Lower leg skin (tissue), 3 donors: Measurements from ENCODE around the gene KPNA2.

ENCODE experiments used
- POLR2A ChIP-seq, 2 donors: fragments of 450-650 bp; IDR thresholded peaks; one replicate each; pipeline ENCODE4 v1.6.1; 2016 to 2017; ENCODE audit warnings: antibody characterized with exemption in 2 of 2, mild to moderate bottlenecking in 1 of 2, moderate library complexity in 1 of 2
- TF ChIP-seq, protein P1 (sequence below), 3 donors: fragments of 450-650 bp; IDR thresholded peaks; one replicate each; pipeline ENCODE4 v1.5.1; 2016; ENCODE audit warnings: antibody characterized with exemption in 3 of 3, mild to moderate bottlenecking in 3 of 3, moderate library complexity in 2 of 3

DNA sequence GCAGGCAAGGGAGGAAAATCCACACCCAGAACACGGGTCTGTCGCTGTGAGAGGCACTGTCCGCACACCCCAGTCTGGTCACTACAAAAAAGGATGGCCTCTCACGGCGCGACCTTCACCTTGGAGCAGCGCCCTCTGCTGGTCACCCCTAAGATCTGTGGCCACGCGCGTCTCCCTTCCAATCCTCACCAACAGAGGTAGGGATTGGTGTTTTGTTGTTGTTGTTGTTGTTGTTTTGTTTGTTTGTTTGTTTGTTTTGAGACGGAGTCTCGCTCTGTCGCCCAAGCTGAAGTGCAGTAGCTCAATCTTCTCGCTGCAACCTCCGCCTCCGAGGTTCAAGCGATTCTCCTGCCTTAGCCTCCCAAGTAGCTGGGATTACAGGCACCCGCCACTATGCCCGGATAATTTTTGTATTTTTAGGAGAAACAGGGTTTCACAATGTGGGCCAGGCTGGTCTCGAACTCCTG lies 24.3 kb upstream of the KPNA2 start:
- TF ChIP-seq POLR2A (IDR thresholded peaks at IDR 0.05), result no peak
- TF ChIP-seq, protein P1, sequence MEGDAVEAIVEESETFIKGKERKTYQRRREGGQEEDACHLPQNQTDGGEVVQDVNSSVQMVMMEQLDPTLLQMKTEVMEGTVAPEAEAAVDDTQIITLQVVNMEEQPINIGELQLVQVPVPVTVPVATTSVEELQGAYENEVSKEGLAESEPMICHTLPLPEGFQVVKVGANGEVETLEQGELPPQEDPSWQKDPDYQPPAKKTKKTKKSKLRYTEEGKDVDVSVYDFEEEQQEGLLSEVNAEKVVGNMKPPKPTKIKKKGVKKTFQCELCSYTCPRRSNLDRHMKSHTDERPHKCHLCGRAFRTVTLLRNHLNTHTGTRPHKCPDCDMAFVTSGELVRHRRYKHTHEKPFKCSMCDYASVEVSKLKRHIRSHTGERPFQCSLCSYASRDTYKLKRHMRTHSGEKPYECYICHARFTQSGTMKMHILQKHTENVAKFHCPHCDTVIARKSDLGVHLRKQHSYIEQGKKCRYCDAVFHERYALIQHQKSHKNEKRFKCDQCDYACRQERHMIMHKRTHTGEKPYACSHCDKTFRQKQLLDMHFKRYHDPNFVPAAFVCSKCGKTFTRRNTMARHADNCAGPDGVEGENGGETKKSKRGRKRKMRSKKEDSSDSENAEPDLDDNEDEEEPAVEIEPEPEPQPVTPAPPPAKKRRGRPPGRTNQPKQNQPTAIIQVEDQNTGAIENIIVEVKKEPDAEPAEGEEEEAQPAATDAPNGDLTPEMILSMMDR (IDR thresholded peaks at IDR 0.05), result peak in 1 of 3 donors; percentile 46
